DND-41 (cell line): ENCODE measurements around the gene SND1.

Source experiments
- ATAC-seq: fragments of 200-7000 bp; cut with Tn5 transposase; 3 replicates; pipeline ENCODE4 v1.9.1; 2021; ENCODE audit warnings: low read depth; ENCODE audit not compliant: insufficient read depth
- DNase-seq: peaks from one replicate; pipeline ENCODE4 v3.0.0-alpha.2; 2020
- H2AFZ ChIP-seq: 2 replicates; pipeline ENCODE4 v1.6.0; 2012; ENCODE audit warnings: low read depth, low read length
- H3K27ac ChIP-seq: 2 replicates; pipeline ENCODE4 v1.5.1; 2012; ENCODE audit warnings: low read length, inconsistent platforms
- H3K27me3 ChIP-seq: fragments of 200-600 bp; sonication (generic); 2 replicates; pipeline ENCODE4 v1.6.0; 2012; ENCODE audit warnings: low read length, mild to moderate bottlenecking, inconsistent platforms; ENCODE audit not compliant: insufficient read depth, poor library complexity
- H3K36me3 ChIP-seq: 2 replicates; pipeline ENCODE4 v1.5.1; 2012; ENCODE audit warnings: low read length, inconsistent platforms; ENCODE audit not compliant: insufficient read depth
- H3K4me1 ChIP-seq: 2 replicates; pipeline ENCODE4 v1.5.1; 2012; ENCODE audit warnings: mild to moderate bottlenecking, low read length; ENCODE audit not compliant: insufficient read depth
- H3K4me2 ChIP-seq: 2 replicates; pipeline ENCODE4 v1.6.0; 2012; ENCODE audit warnings: mild to moderate bottlenecking, moderate library complexity, low read length, inconsistent platforms; ENCODE audit not compliant: insufficient read depth
- H3K4me3 ChIP-seq, 2 experiments: fragments of 200-600 bp in 1 of 2; shearing (Covaris generic) in 1 of 2; 2 replicates each; pipeline ENCODE4 v1.5.1; 2012 to 2016; ENCODE audit warnings: inconsistent platforms in 2 of 2, low read length in 2 of 2, mild to moderate bottlenecking in 2 of 2, low read depth in 1 of 2, moderate library complexity in 1 of 2
- H3K79me2 ChIP-seq: 2 replicates; pipeline ENCODE4 v1.6.0; 2012; ENCODE audit warnings: low read length, inconsistent platforms; ENCODE audit not compliant: insufficient read depth
- H3K9ac ChIP-seq: 2 replicates; pipeline ENCODE4 v1.6.0; 2012; ENCODE audit warnings: low read depth, mild to moderate bottlenecking, inconsistent platforms, low read length, moderate library complexity
- H3K9me3 ChIP-seq: 2 replicates; pipeline ENCODE4 v1.5.1; 2012; ENCODE audit warnings: low read length, moderate library complexity, mild to moderate bottlenecking, inconsistent platforms; ENCODE audit not compliant: insufficient read depth, severe bottlenecking
- H4K20me1 ChIP-seq: 2 replicates; pipeline ENCODE4 v1.6.0; 2012; ENCODE audit warnings: low read length; ENCODE audit not compliant: insufficient read depth
- EZH2 ChIP-seq: IDR thresholded peaks from 3 replicates; pipeline ENCODE4 v1.6.1; 2012; ENCODE audit warnings: borderline replicate concordance, low read depth, mild to moderate bottlenecking, moderate library complexity, low read length, inconsistent platforms; ENCODE audit not compliant: severe bottlenecking
- TF ChIP-seq, protein P1 (sequence below): IDR thresholded peaks from 2 replicates; pipeline ENCODE4 v1.5.1; 2012; ENCODE audit warnings: borderline replicate concordance, low read length, moderate library complexity, mild to moderate bottlenecking; ENCODE audit not compliant: poor library complexity, severe bottlenecking; ENCODE audit errors: extremely low read depth

Gene SND1

DNA sequence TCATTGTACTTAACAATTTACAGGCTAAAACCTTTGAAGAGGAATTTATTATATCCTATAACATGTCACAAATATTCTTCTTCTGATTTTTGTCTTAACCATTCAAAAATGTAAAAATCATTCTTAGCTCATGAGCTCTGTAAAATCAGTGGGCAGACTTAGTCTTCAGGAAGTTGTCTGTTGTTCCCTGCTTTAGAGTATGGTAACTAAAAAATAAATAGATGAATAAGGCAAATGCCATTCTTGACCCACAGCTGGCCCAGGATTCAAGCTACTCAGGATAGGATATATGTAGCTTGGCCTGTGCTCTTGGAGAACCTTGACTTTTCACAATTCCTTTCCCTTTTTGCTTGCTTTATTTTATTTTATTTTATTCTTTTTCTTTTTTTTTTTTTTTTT, 327.7 kb downstream of the SND1 start:
- ATAC-seq, result no peak
- no peaks in the 10 kb centered on the region for H3K4me1 ChIP-seq
- no peak overlapping the region for H3K4me2 ChIP-seq
- H4K20me1 ChIP-seq, result no peaks in the 10 kb centered on the region
- H3K27me3 ChIP-seq, result no peaks in the 10 kb centered on the region
- no peak for DNase-seq
- H3K36me3 ChIP-seq, result peaks cover 31% of the 10 kb centered on the region
- H3K4me3 ChIP-seq, result no peak overlapping the region
- no peak overlapping the region for H3K27ac ChIP-seq
- no peak overlapping the region for H2AFZ ChIP-seq
- no peaks in the 10 kb centered on the region for H3K79me2 ChIP-seq
- H3K9me3 ChIP-seq, result peaks cover 14% of the 10 kb centered on the region
- no peak overlapping the region for H3K9ac ChIP-seq
- TF ChIP-seq, protein P1, sequence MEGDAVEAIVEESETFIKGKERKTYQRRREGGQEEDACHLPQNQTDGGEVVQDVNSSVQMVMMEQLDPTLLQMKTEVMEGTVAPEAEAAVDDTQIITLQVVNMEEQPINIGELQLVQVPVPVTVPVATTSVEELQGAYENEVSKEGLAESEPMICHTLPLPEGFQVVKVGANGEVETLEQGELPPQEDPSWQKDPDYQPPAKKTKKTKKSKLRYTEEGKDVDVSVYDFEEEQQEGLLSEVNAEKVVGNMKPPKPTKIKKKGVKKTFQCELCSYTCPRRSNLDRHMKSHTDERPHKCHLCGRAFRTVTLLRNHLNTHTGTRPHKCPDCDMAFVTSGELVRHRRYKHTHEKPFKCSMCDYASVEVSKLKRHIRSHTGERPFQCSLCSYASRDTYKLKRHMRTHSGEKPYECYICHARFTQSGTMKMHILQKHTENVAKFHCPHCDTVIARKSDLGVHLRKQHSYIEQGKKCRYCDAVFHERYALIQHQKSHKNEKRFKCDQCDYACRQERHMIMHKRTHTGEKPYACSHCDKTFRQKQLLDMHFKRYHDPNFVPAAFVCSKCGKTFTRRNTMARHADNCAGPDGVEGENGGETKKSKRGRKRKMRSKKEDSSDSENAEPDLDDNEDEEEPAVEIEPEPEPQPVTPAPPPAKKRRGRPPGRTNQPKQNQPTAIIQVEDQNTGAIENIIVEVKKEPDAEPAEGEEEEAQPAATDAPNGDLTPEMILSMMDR, result no peak
- TF ChIP-seq EZH2, result no peak

DNA sequence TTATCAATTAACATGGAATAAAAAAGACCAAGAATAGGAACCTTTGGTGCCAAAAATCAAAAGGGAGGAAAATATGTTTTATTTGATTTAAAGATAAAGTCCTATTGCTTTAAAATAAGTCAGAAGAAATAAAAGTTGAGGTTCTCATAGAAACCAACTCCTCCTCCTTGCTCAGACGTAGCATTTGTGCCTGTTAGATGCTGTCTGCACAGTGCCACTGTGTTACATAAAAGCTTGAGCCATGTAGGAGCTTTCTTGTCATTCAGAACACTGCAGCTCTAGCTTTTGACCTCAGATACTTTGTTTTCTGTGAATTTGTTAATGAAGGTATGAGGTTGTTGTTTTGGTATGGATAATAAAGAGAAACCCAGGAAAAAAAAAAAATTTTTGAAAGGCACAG, 328.9 kb downstream of the SND1 start:
- Histone ChIP-seq H3K9me3 (peaks cover 12% of the 10 kb centered on the region), H3K79me2 (no peaks in the 10 kb centered on the region), H3K4me3 (no peak overlapping the region), H3K9ac (no peak overlapping the region), H4K20me1 (no peaks in the 10 kb centered on the region), H3K27ac (no peak overlapping the region), H3K4me2 (no peak overlapping the region), H3K4me1 (no peaks in the 10 kb centered on the region), H3K27me3 (no peaks in the 10 kb centered on the region), H2AFZ (no peak overlapping the region), H3K36me3 (peaks cover 27% of the 10 kb centered on the region)
- ATAC-seq (no peak), DNase-seq (no peak)
- TF ChIP-seq EZH2, result no peak
- TF ChIP-seq, protein P1, result no peak

DNA sequence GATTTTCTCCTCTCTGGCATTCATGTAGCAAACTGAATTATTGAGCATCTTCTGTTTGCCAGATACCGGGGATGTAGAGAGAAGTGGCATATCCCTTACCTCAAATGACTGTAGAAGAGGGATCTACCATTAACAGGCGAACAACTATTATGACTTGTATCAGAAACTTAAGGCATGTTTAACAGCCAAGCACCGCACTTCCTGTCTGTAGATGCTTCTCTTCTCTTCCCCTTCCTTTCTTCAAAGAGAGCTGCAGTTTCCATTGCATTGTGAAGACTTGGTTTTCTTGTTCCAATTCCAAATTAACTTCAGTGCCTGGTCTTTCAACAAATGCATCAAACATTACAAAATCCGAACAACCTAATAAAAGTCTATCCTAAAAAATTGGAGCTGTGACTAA, 330.0 kb downstream of the SND1 start:
- H3K4me1 ChIP-seq, result no peaks in the 10 kb centered on the region

More for the DNA sequence above, 330.0 kb downstream of the SND1 start:
- peaks cover 16% of the 10 kb centered on the region for H3K36me3 ChIP-seq
- H3K79me2 ChIP-seq, result no peaks in the 10 kb centered on the region
- TF ChIP-seq EZH2, result no peak
- TF ChIP-seq, protein P1, result no peak
- no peak overlapping the region for H3K27ac ChIP-seq
- DNase-seq (no peak), ATAC-seq (0 out of 3 replicates have a peak, but pooled peaks have one; percentile 50)
- H3K9ac ChIP-seq, result no peak overlapping the region
- H3K4me3 ChIP-seq, result no peak overlapping the region
- no peaks in the 10 kb centered on the region for H4K20me1 ChIP-seq
- H2AFZ ChIP-seq, result no peak overlapping the region
- H3K9me3 ChIP-seq, result peaks cover 12% of the 10 kb centered on the region
- H3K27me3 ChIP-seq, result no peaks in the 10 kb centered on the region
- H3K4me2 ChIP-seq, result no peak overlapping the region
